HCT116 (cell line): Measurements from ENCODE around the gene ORM1. TPM values are rescaled to one million over a fixed set of nuclear protein-coding genes. Genes with fewer than 3 reads are reported as not detected.

Source experiments
- ATAC-seq: fragments of 200-7000 bp; cut with Tn5 transposase; 2 replicates; pipeline ENCODE4 v1.9.1; 2020; ENCODE audit warnings: mild to moderate bottlenecking, moderate library complexity
- BruUV-seq: library from RNA; stranded (reverse); fragments of 400-500 nt; replicated peaks from 2 replicates; lab custom pipeline; 2021; lab: Mats Ljungman, UMichigan
- CTCF ChIA-PET: fragments of 300-600 bp; sonication (Branson Sonifier 250); formaldehyde crosslinking; loops from one replicate; lab custom pipeline; 2021; ENCODE audit warnings: antibody characterized with exemption; lab: Charles Lee
- POLR2A ChIA-PET: fragments of 300-600, 350-600 bp; sonication (Branson Sonifier 250); formaldehyde crosslinking; loops from one replicate; lab custom pipeline; 2021; ENCODE audit warnings: antibody characterized with exemption; lab: Charles Lee
- RAD21 ChIA-PET, 2 experiments: fragments of 300-600 bp; sonication (Branson Sonifier 250); formaldehyde crosslinking; loops; one replicate each; lab custom pipeline; 2023; ENCODE audit warnings: low total read pairs in 2 of 2; ENCODE audit not compliant: uncharacterized antibody in 2 of 2, unreplicated experiment in 2 of 2, low non-redundant PET in 1 of 2; lab: Charles Lee
- DNase-seq: peaks from one replicate; pipeline ENCODE4 v3.0.0-alpha.2; 2010; ENCODE audit warnings: low read depth, low spot score
- H2AFZ ChIP-seq: fragments of 200-600 bp; shearing (Covaris generic), sonication (generic); 2 replicates; pipeline ENCODE4 v1.6.1; 2017; ENCODE audit warnings: low read depth, mixed run types, mixed read lengths, antibody characterized with exemption, low read length; ENCODE audit not compliant: poor library complexity, severe bottlenecking
- H3K27ac ChIP-seq: 2 replicates; pipeline ENCODE4 v1.5.1; 2012; ENCODE audit warnings: low read depth, low read length
- H3K27me3 ChIP-seq: fragments of 200-600 bp; sonication (generic); 2 replicates; pipeline ENCODE4 v1.6.1; 2016; ENCODE audit warnings: mixed run types, low read length, mixed read lengths; ENCODE audit not compliant: insufficient read depth
- H3K36me3 ChIP-seq, 2 experiments: fragments of 200-500 bp in 1 of 2; fragments of 200-600 bp in 1 of 2; sonication (Bioruptor generic) in 1 of 2; sonication (generic) in 1 of 2; 2 replicates each; pipeline versions ENCODE4 v1.5.1 to v1.6.1; 2014 to 2016; ENCODE audit warnings: low read length in 2 of 2, inconsistent platforms in 1 of 2, mixed read lengths in 1 of 2, mixed run types in 1 of 2; ENCODE audit not compliant: insufficient read depth in 2 of 2, control insufficient read depth in 1 of 2
- H3K4me1 ChIP-seq, 2 experiments: fragments of 200-600 bp in 1 of 2; sonication (generic) in 1 of 2; 2 replicates each; pipeline versions ENCODE4 v1.5.1 to v1.6.1; 2012 to 2017; ENCODE audit warnings: low read length in 2 of 2, inconsistent platforms in 1 of 2, mild to moderate bottlenecking in 1 of 2, mixed read lengths in 1 of 2, mixed run types in 1 of 2, moderate library complexity in 1 of 2; ENCODE audit not compliant: insufficient read depth in 2 of 2, control insufficient read depth in 1 of 2
- H3K4me2 ChIP-seq: fragments of 200-600 bp; sonication (generic); 2 replicates; pipeline ENCODE4 v1.6.1; 2017; ENCODE audit warnings: mixed run types, low read length, mixed read lengths
- H3K4me3 ChIP-seq, 2 experiments: fragments of 200-600 bp in 1 of 2; sonication (generic) in 1 of 2; replicated peaks in 1 of 2; 2 replicates each; pipeline ENCODE4 v1.5.1; 2011 to 2016; ENCODE audit warnings: low read length in 2 of 2, control low read depth in 1 of 2, low read depth in 1 of 2, mild to moderate bottlenecking in 1 of 2, mixed read lengths in 1 of 2, mixed run types in 1 of 2
- H3K79me2 ChIP-seq: fragments of 200-600 bp; sonication (generic); 2 replicates; pipeline ENCODE4 v1.6.1; 2017; ENCODE audit warnings: mild to moderate bottlenecking, mixed run types, low read length, moderate library complexity, mixed read lengths; ENCODE audit not compliant: insufficient read depth
- H3K9ac ChIP-seq: fragments of 200-600 bp; sonication (generic); 2 replicates; pipeline ENCODE4 v1.6.1; 2016; ENCODE audit warnings: low read length, mixed read lengths
- H3K9me2 ChIP-seq: fragments of 200-600 bp; sonication (generic), shearing (Covaris generic); 2 replicates; pipeline ENCODE4 v1.6.1; 2017; ENCODE audit warnings: mixed run types, mild to moderate bottlenecking, moderate library complexity; ENCODE audit not compliant: insufficient read depth
- H3K9me3 ChIP-seq, 2 experiments: fragments of 200-500 bp in 1 of 2; fragments of 200-600 bp in 1 of 2; sonication (Bioruptor generic) in 1 of 2; sonication (generic) in 1 of 2; 2 replicates each; pipeline ENCODE4 v1.6.1; 2014 to 2017; ENCODE audit warnings: low read length in 2 of 2, mixed read lengths in 2 of 2, inconsistent platforms in 1 of 2, low read depth in 1 of 2, mild to moderate bottlenecking in 1 of 2, mixed run types in 1 of 2, moderate library complexity in 1 of 2; ENCODE audit not compliant: control insufficient read depth in 1 of 2, insufficient read depth in 1 of 2
- H4K20me1 ChIP-seq: fragments of 200-600 bp; sonication (generic), shearing (Covaris generic); 2 replicates; pipeline ENCODE4 v1.6.1; 2017; ENCODE audit warnings: mixed run types, mild to moderate bottlenecking, moderate library complexity; ENCODE audit not compliant: insufficient read depth
- CBX3 ChIP-seq: IDR thresholded peaks from 2 replicates; pipeline ENCODE4 v1.6.1; 2012; ENCODE audit warnings: low read depth
- CEBPB ChIP-seq: IDR thresholded peaks from 2 replicates; pipeline ENCODE4 v1.6.1; 2012; ENCODE audit warnings: low read depth
- CTCF ChIP-seq, 3 experiments: fragments of 200-600 bp in 1 of 3; sonication (generic) in 1 of 3; IDR thresholded peaks in 2 of 3; conservative IDR thresholded peaks in 1 of 3; 2 replicates each; pipeline ENCODE4 v1.5.1; 2012 to 2017; ENCODE audit warnings: low read depth in 2 of 3, low read length in 2 of 3, antibody characterized with exemption in 1 of 3, borderline replicate concordance in 1 of 3, control low read depth in 1 of 3, mild to moderate bottlenecking in 1 of 3, mixed read lengths in 1 of 3, mixed run types in 1 of 3, moderate library complexity in 1 of 3; ENCODE audit not compliant: insufficient read depth in 1 of 3
- ELF1 ChIP-seq: IDR thresholded peaks from 2 replicates; pipeline ENCODE4 v1.6.1; 2012; ENCODE audit warnings: low read depth, borderline replicate concordance
- EZH2 ChIP-seq: fragments of 200-600 bp; sonication (generic); IDR thresholded peaks from 2 replicates; pipeline ENCODE4 v1.6.1; 2017; ENCODE audit warnings: antibody characterized with exemption, mixed run types
- EZH2phosphoT487 ChIP-seq: fragments of 200-600 bp; IDR thresholded peaks from 2 replicates; pipeline ENCODE4 v1.6.1; 2018; ENCODE audit warnings: antibody characterized with exemption, borderline replicate concordance
- JUND ChIP-seq: IDR thresholded peaks from 2 replicates; pipeline ENCODE4 v1.6.1; 2012
- MAX ChIP-seq: IDR thresholded peaks from 2 replicates; pipeline ENCODE4 v1.6.1; 2012
- POLR2A ChIP-seq: IDR thresholded peaks from 2 replicates; pipeline ENCODE4 v1.7.0; 2011; ENCODE audit warnings: borderline replicate concordance; ENCODE audit not compliant: insufficient read depth, insufficient read length; ENCODE audit errors: extremely low read depth
- POLR2AphosphoS5 ChIP-seq: IDR thresholded peaks from 2 replicates; pipeline ENCODE4 v1.6.1; 2011; ENCODE audit warnings: mild to moderate bottlenecking, low read depth, low read length, moderate library complexity
- RAD21 ChIP-seq: IDR thresholded peaks from 2 replicates; pipeline ENCODE4 v1.6.1; 2012; ENCODE audit warnings: low read depth, mild to moderate bottlenecking
- SIN3A ChIP-seq: IDR thresholded peaks from 2 replicates; pipeline ENCODE4 v1.6.1; 2012; ENCODE audit warnings: low read depth
- SP1 ChIP-seq: IDR thresholded peaks from 2 replicates; pipeline ENCODE4 v1.6.1; 2012; ENCODE audit warnings: low read depth
- SRF ChIP-seq: IDR thresholded peaks from 2 replicates; pipeline ENCODE4 v1.6.1; 2012; ENCODE audit warnings: low read depth
- YY1 ChIP-seq: IDR thresholded peaks from 2 replicates; pipeline ENCODE4 v1.6.1; 2011; ENCODE audit warnings: low read length, low read depth, moderate library complexity, mild to moderate bottlenecking; ENCODE audit not compliant: insufficient replicate concordance; ENCODE audit errors: extremely low read depth
- ZNF274 ChIP-seq: fragments of 200-500 bp; sonication (Bioruptor generic); IDR thresholded peaks from 2 replicates; pipeline ENCODE4 v1.6.1; 2014; ENCODE audit warnings: mild to moderate bottlenecking, low read depth, low read length, inconsistent platforms
- intact Hi-C: fragments of 100-400 bp; cut with micrococcal nuclease; formaldehyde crosslinking; loops from 2 replicates; pipeline ENCODE4 v1.10.0; 2022
- total RNA-seq: library from RNA; stranded (reverse); gene quantifications from one replicate; pipeline ENCODE4 v1.2.1, GENCODE V29; 2021; ENCODE audit not compliant: unreplicated experiment

The ORM1 gene
- total RNA-seq, 1 experiment from 2014 or later: 5.6 TPM

- TF ChIP-seq CTCF (IDR thresholded peaks at IDR 0.05 in 2 of 3, conservative IDR thresholded peaks at IDR 0.05 in 1 of 3; ENCODE audit: borderline replicate concordance in 1 of 3, insufficient read depth in 1 of 3, low read depth in 2 of 3, low read length in 2 of 3) (no peak), EZH2phosphoT487 (no peak), CBX3 (no peak), SIN3A (no peak), POLR2A (no peak), CEBPB (no peak), RAD21 (no peak)
Observed at GRCh38 chr9:114373960-114374730, 51.2 kb downstream of the ORM1 start (continued).

- no peak overlapping the region for H3K4me2 ChIP-seq
- no TSS peak for BruUV-seq
- H3K27me3 ChIP-seq: no peaks in the 10 kb centered on the region
- no peaks in the 10 kb centered on the region for H3K9me3 ChIP-seq
- DNase-seq (no peak), ATAC-seq (no peak)
- no peak for TF ChIP-seq YY1
- no peak for TF ChIP-seq SP1
- TF ChIP-seq MAX: no peak
- no peak for TF ChIP-seq SRF
- TF ChIP-seq JUND: no peak
- no peak for TF ChIP-seq CEBPB
- no peak for TF ChIP-seq POLR2A
- no peak for TF ChIP-seq CBX3
- TF ChIP-seq ELF1: no peak
- TF ChIP-seq POLR2AphosphoS5: no peak
- no peak for TF ChIP-seq ZNF274
- no peak for TF ChIP-seq EZH2
- intact Hi-C loops: no loop called here
- no peaks in the 10 kb centered on the region for H3K36me3 ChIP-seq
- H3K9ac ChIP-seq: no peak overlapping the region
- no peak overlapping the region for H3K27ac ChIP-seq
- CTCF ChIA-PET: no interaction called here
- H3K79me2 ChIP-seq: no peaks in the 10 kb centered on the region
- POLR2A ChIA-PET: no interaction called here
- RAD21 ChIA-PET: no interaction called here
- H2AFZ ChIP-seq: no peak overlapping the region
- no peak overlapping the region for H3K4me3 ChIP-seq
- no peaks in the 10 kb centered on the region for H4K20me1 ChIP-seq
- no peaks in the 10 kb centered on the region for H3K4me1 ChIP-seq
- H3K9me2 ChIP-seq: no peaks in the 10 kb centered on the region
Observed at GRCh38 chr9:114374936-114375335, 52.0 kb downstream of the ORM1 start.
